Activated T-helper 1 cell treated with anti-CD3 and anti-CD28 coated beads, Interleukin-12 subunit alpha, Interleukin-12 subunit beta, Interleukin-2, Interleukin-4 antibody, amounts not matched to agents 30 ng/mL and 10 ng/mL and 1 ng/mL, durations not matched to agents 14 hours and 24 hours and 36 hours (primary cell): ENCODE measurements around the gene HHAT. TPM values are rescaled to one million over a fixed set of nuclear protein-coding genes. Genes with fewer than 3 reads are reported as not detected.
"Not testable (repeated sequence)": the region's sequence is repeated elsewhere in the genome, so short reads cannot be mapped to it uniquely, and the experiment has no call there.

Experiments
- DNase-seq: peaks from one replicate; pipeline ENCODE4 v3.0.0; 2021; ENCODE audit warnings: low spot score
- H3K27ac Mint-ChIP-seq: one replicate; pipeline ENCODE4 v1.8.0; 2021; ENCODE audit warnings: mild to moderate bottlenecking, mixed read lengths
- H3K27me3 Mint-ChIP-seq: one replicate; pipeline ENCODE4 v1.8.0; 2022; ENCODE audit warnings: mild to moderate bottlenecking, moderate library complexity, mixed read lengths; ENCODE audit not compliant: insufficient read depth
- H3K36me3 Mint-ChIP-seq: one replicate; pipeline ENCODE4 v1.8.0; 2021; ENCODE audit warnings: low read depth, mixed read lengths
- H3K4me1 Mint-ChIP-seq: one replicate; pipeline ENCODE4 v1.8.0; 2021; ENCODE audit warnings: low read depth, mixed read lengths
- H3K4me3 Mint-ChIP-seq: one replicate; pipeline ENCODE4 v1.8.0; 2021; ENCODE audit warnings: mild to moderate bottlenecking, moderate library complexity, mixed read lengths
- H3K9me3 Mint-ChIP-seq: one replicate; pipeline ENCODE4 v1.8.0; 2021; ENCODE audit warnings: mixed read lengths
- intact Hi-C: fragments of 100-400 bp; cut with micrococcal nuclease; formaldehyde crosslinking; loops from one replicate; pipeline ENCODE4 v1.15.1; 2024
- total RNA-seq: library from RNA; stranded (reverse); gene quantifications from 2 replicates; pipeline ENCODE4 v1.2.3, GENCODE V29; 2022

The HHAT gene
- total RNA-seq, 1 donor from 2014 or later = 0.67 TPM

DNA sequence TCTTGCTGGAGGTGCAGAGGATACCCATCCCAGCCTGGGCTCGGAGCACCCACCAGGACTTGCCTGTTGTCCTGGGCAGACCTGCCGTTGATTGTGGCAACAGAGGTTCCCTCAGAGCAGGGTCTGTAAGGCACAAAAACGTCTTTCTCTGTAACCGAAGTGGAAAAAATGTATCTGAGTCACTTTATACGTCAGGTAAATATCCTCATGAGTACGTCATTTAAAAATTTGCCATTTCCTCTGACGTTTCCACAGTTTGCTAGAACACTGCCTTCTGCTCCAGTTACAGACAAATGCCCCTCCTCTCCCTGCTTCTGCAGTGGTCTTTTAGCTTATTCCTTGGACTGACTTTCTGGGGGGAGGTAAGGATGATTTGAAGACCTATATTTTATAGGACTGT, 326.8 kb downstream of the HHAT start:
- Mint-ChIP-seq H3K9me3 (peaks cover 5% of the 10 kb centered on the region), H3K36me3 (no peaks in the 10 kb centered on the region), H3K27ac (no peak overlapping the region), H3K4me3 (no peak overlapping the region), H3K4me1 (no peaks in the 10 kb centered on the region), H3K27me3 (no peaks in the 10 kb centered on the region)
- intact Hi-C loops = no loop called here
- no peak for DNase-seq

- intact Hi-C loops = no loop called here
- H3K4me3 Mint-ChIP-seq = no peak overlapping the region
- H3K36me3 Mint-ChIP-seq = no peaks in the 10 kb centered on the region
- H3K9me3 Mint-ChIP-seq = peaks cover 5% of the 10 kb centered on the region
- H3K27me3 Mint-ChIP-seq = no peaks in the 10 kb centered on the region
- H3K4me1 Mint-ChIP-seq = no peaks in the 10 kb centered on the region
- DNase-seq = no peak
- H3K27ac Mint-ChIP-seq = no peak overlapping the region
Measured at GRCh38 chr1:210657806-210658205, 329.1 kb downstream of the HHAT start.

GRCh38 chr1:210661520-210661919, 332.8 kb downstream of the HHAT start:
- H3K27me3 Mint-ChIP-seq, H3K4me1 Mint-ChIP-seq, H3K4me3 Mint-ChIP-seq, intact Hi-C loops, H3K9me3 Mint-ChIP-seq, DNase-seq, H3K27ac Mint-ChIP-seq, H3K36me3 Mint-ChIP-seq: not testable (repeated sequence)

DNA sequence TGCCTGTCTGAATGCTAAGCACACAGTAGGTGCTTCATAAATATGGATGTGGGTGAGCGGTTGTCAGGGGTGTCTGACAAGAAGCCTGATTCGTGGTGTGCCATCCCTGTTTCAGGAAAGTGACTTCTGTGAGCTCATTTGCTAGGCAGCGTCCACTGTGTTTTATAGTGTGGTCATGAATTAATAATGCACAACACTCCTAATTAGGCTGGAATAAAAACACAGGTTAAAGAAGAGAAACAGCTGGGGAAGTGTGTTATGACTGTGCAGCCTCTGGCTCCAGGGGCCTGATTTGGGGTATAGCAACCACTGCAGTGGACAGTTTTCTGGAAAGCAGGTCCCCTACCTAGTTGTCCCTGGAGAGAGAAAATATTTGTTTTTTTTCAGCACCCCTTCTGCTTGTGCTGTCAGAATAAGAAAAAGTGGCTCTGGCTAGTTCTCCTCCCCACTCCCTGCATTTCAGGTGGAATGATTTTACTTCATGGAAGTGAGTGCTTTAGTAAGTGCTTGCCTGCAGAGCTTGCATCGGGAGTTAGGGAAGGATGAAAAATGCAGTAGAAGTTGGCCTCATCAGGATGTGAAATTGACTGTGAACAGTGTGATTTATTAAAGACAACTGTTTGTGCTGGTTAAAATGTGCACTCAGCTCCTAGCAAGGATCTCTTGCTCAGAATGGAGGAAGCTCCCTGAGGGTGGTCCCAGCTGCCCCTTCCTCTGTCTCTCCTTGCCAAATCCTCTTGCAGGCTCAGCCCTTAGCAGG, 333.8 kb downstream of the HHAT start:
- H3K4me3 Mint-ChIP-seq = no peak overlapping the region
- H3K36me3 Mint-ChIP-seq = no peaks in the 10 kb centered on the region
- intact Hi-C loops = no loop called here
- no peaks in the 10 kb centered on the region for H3K27me3 Mint-ChIP-seq
- no peak for DNase-seq
- no peaks in the 10 kb centered on the region for H3K4me1 Mint-ChIP-seq
- no peaks in the 10 kb centered on the region for H3K9me3 Mint-ChIP-seq
- no peak overlapping the region for H3K27ac Mint-ChIP-seq

GRCh38 chr1:210663730-210664573, 335.2 kb downstream of the HHAT start:
- H3K36me3 Mint-ChIP-seq = no peaks in the 10 kb centered on the region
- no peak overlapping the region for H3K4me3 Mint-ChIP-seq
- H3K27ac Mint-ChIP-seq = no peak overlapping the region
- intact Hi-C loops = no loop called here
- H3K27me3 Mint-ChIP-seq = no peaks in the 10 kb centered on the region
- DNase-seq = no peak
- H3K9me3 Mint-ChIP-seq = no peaks in the 10 kb centered on the region
- no peaks in the 10 kb centered on the region for H3K4me1 Mint-ChIP-seq

DNA sequence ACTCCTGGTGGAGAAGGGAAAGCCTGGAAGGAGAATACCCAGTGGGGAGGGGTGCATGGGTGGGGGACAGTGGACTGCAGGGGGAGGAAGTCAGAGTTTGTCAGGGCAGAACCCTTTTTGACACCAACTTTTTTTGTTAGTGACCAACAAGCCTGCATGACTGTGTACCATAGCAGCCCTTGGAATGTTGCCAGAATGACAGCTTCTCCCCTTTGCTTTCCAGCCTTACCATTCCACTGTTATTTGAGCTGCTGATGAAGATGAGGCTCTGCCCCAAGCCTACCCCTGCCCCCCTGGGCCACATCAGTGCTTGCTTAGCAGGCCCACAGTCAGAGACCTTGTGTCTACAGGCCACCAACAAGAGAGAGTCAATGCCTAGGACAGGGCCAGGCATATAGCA, 341.2 kb downstream of the HHAT start:
- Mint-ChIP-seq H3K4me3 (no peak overlapping the region), H3K36me3 (no peaks in the 10 kb centered on the region), H3K27me3 (no peaks in the 10 kb centered on the region), H3K9me3 (no peaks in the 10 kb centered on the region), H3K27ac (no peak overlapping the region), H3K4me1 (no peaks in the 10 kb centered on the region)
- DNase-seq = no peak
- intact Hi-C loops = no loop called here

DNA sequence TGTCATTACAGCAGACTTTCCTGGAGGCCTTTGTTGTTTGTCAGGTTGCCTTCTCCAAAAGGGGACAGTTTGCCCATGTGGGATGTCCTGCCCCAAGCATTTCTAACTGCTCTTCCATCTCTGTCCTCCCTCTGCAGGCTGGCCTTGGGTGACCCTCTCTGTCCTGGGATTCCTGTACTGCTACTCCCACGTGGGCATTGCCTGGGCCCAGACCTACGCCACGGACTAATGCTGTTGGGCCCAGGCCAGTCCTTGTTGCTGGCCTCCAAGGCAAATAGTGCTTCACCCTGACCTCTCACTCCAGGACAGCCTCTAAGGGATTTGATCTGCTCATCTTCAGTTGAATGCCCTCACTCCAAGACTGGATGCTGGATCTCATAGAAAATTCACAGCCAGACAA, 345.4 kb downstream of the HHAT start:
- intact Hi-C loops = no loop called here
- Mint-ChIP-seq H3K27me3 (no peaks in the 10 kb centered on the region), H3K36me3 (no peaks in the 10 kb centered on the region), H3K4me1 (no peaks in the 10 kb centered on the region), H3K4me3 (no peak overlapping the region), H3K9me3 (no peaks in the 10 kb centered on the region), H3K27ac (no peak overlapping the region)
- DNase-seq = no peak

DNA sequence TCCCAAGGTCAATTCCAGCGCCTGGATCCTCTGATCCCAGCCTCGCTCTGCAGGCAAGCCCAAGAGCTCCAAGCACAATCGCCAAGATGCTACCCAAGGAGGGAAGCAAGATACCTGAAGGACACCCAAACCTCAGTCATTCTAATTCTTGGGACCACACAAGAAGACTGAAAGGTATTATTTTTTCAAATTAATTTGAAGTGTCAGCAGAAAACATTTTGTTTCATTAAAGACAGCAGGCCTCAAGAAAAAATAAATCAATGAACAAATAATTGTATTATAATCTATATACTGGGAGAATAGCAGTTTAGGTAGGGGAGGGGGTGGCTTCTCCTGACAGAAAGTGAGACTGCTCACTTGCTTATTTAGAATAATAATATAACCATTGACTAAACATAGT, 347.8 kb downstream of the HHAT start:
- no peak overlapping the region for H3K27ac Mint-ChIP-seq
- no peak for DNase-seq
- H3K4me3 Mint-ChIP-seq = no peak overlapping the region
- no peaks in the 10 kb centered on the region for H3K4me1 Mint-ChIP-seq
- H3K27me3 Mint-ChIP-seq = no peaks in the 10 kb centered on the region
- no peaks in the 10 kb centered on the region for H3K36me3 Mint-ChIP-seq
- no peaks in the 10 kb centered on the region for H3K9me3 Mint-ChIP-seq
- intact Hi-C loops = no loop called here

GRCh38 chr1:210677533-210677932, 348.8 kb downstream of the HHAT start:
- H3K27me3 Mint-ChIP-seq = no peaks in the 10 kb centered on the region

DNA sequence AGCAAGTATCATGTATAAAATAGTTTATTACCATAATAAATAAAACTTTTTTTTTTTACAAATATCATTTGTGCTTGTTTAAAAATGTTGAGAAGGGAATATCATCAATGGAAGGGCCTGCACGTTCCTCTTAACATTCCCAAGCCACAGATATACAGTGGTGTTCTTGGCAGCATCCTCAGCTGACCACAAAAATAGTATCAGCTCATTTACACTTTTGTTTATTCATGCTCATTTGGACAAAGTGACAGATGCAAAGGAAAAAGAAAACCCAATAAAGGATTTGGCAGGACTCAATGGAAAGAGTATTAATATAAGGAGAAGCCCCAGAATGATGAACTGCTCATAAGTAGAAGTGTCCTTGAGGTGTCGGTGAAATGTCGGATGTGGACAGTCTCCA, 349.6 kb downstream of the HHAT start:
- H3K4me1 Mint-ChIP-seq = no peaks in the 10 kb centered on the region
- intact Hi-C loops = no loop called here
- no peaks in the 10 kb centered on the region for H3K36me3 Mint-ChIP-seq
- no peaks in the 10 kb centered on the region for H3K9me3 Mint-ChIP-seq
- DNase-seq = no peak
- H3K4me3 Mint-ChIP-seq = no peak overlapping the region
- H3K27ac Mint-ChIP-seq = no peak overlapping the region
- H3K27me3 Mint-ChIP-seq = no peaks in the 10 kb centered on the region

More at GRCh38 chr1:210677533-210677932, 348.8 kb downstream of the HHAT start:
- H3K27ac Mint-ChIP-seq = no peak overlapping the region
- H3K36me3 Mint-ChIP-seq = no peaks in the 10 kb centered on the region
- H3K9me3 Mint-ChIP-seq = no peaks in the 10 kb centered on the region
- DNase-seq = no peak
- intact Hi-C loops = no loop called here
- no peak overlapping the region for H3K4me3 Mint-ChIP-seq
- H3K4me1 Mint-ChIP-seq = no peaks in the 10 kb centered on the region

- H3K27ac Mint-ChIP-seq = no peak overlapping the region
- no peaks in the 10 kb centered on the region for H3K27me3 Mint-ChIP-seq
- H3K9me3 Mint-ChIP-seq = no peaks in the 10 kb centered on the region
- no peak overlapping the region for H3K4me3 Mint-ChIP-seq
- intact Hi-C loops = no loop called here
- H3K4me1 Mint-ChIP-seq = no peaks in the 10 kb centered on the region
- no peaks in the 10 kb centered on the region for H3K36me3 Mint-ChIP-seq
- no peak for DNase-seq
Measured at GRCh38 chr1:210681158-210681557, 352.5 kb downstream of the HHAT start.

- Mint-ChIP-seq H3K36me3 (no peaks in the 10 kb centered on the region), H3K4me1 (no peaks in the 10 kb centered on the region), H3K4me3 (no peak overlapping the region), H3K27me3 (no peaks in the 10 kb centered on the region), H3K27ac (no peak overlapping the region), H3K9me3 (no peaks in the 10 kb centered on the region)
- no peak for DNase-seq
- intact Hi-C loops = no loop called here
Measured at GRCh38 chr1:210683403-210684047, 354.8 kb downstream of the HHAT start.
